Heart left ventricle (tissue), 13 donors: ENCODE data around the gene OR2H2.

Experiments
- CTCF ChIP-seq, 12 donors: fragments of 200-600 bp; sonication (generic) in 4 of 12; IDR thresholded peaks; one replicate each; pipeline versions ENCODE4 v1.5.0 to v1.8.0; 2018 to 2022; ENCODE audit warnings: antibody characterized with exemption in 12 of 12, mild to moderate bottlenecking in 5 of 12
- POLR2A ChIP-seq, 2 donors: fragments of 450-650 bp; IDR thresholded peaks; one replicate each; pipeline ENCODE4 v1.6.1; 2017; ENCODE audit warnings: antibody characterized with exemption in 2 of 2, mild to moderate bottlenecking in 2 of 2, moderate library complexity in 2 of 2
- donor health status: ischemic (EF 13 %, LVEDD 7.1; RV severe dilation, severe dysfunction).
- donor health status: DM: no; HTN: yes; CAD: no.
- donor health status: DM: no; HTN: no; CAD: no.
- donor health status: ischemic (EF 25% LVEDD 6.9; RV normal size, moderate dysfunction).
- donor health status: ischemic (EF 25% LVEDD 5.7; RV mildly dilated, moderate dysfunction).
- donor health status: ischemic (EF 35%, LVEDD 5.7; RV mildly dilated, moderate dysfunction).
- donor health status: nonischemic (EF 11% LVEDD 7.7; RV severe dilation, severe dysfunction).
- donor health status: DM: yes; HTN: yes; CAD: no.
- donor health status: PGD.
- donor health status: ischemic (EF 29% LVEDD 5.4; RV normal size, mild dysfunction).
- donor health status: nonischemic (EF 23%, LVEDD 6.1; RV moderate dilation, normal function).

- TF ChIP-seq CTCF (IDR thresholded peaks at IDR 0.05): no peak
- no peak for TF ChIP-seq POLR2A (IDR thresholded peaks at IDR 0.05)
Measured at GRCh38 chr6:29557320-29557719, 27.6 kb upstream of the OR2H2 start.
